ENCODE measurements around the gene CYP27B1.
A peak's percentile ranks its signal among the peaks of the same experiment; 100 is the strongest.

The CYP27B1 gene

GRCh38 chr12:57755454-57756372, 11.2 kb downstream of the CYP27B1 start:
- H3K4me3 ChIP-seq (ENCODE audit: low read depth, low read length), result peak overlapping the region; percentile 55
- TF ChIP-seq CTCF (conservative IDR thresholded peaks at IDR 0.05; ENCODE audit: low read depth, low read length), result no peak
- no peak for DNase-seq (ENCODE audit: low read depth)

- no peak for DNase-seq (ENCODE audit: low read depth)
- peak overlapping the region; percentile 55 for H3K4me3 ChIP-seq (ENCODE audit: low read depth, low read length)
- TF ChIP-seq CTCF (conservative IDR thresholded peaks at IDR 0.05; ENCODE audit: low read depth, low read length), result no peak
Observed at GRCh38 chr12:57755194-57755453, 11.8 kb downstream of the CYP27B1 start.

GRCh38 chr12:57754411-57755193, 12.3 kb downstream of the CYP27B1 start, which contains the start of gene MARCHF9:
TSS of gene MARCHF9 (plus strand) at chr12:57755103. CDS start at chr12:57755529, 426 bp downstream.
- no peak for TF ChIP-seq CTCF (conservative IDR thresholded peaks at IDR 0.05; ENCODE audit: low read depth, low read length)
- no peak for DNase-seq (ENCODE audit: low read depth)
- peak within 1 kb of the TSS; percentile 55 for H3K4me3 ChIP-seq (ENCODE audit: low read depth, low read length)

GRCh38 chr12:57753756-57754337, 13.0 kb downstream of the CYP27B1 start:
- H3K4me3 ChIP-seq (ENCODE audit: low read depth, low read length), result no peak overlapping the region
- no peak for DNase-seq (ENCODE audit: low read depth)
- no peak for TF ChIP-seq CTCF (conservative IDR thresholded peaks at IDR 0.05; ENCODE audit: low read depth, low read length)

GRCh38 chr12:57752668-57753000, 14.2 kb downstream of the CYP27B1 start:
- H3K4me3 ChIP-seq (ENCODE audit: low read depth, low read length), result peak overlapping the region; percentile 39
- TF ChIP-seq CTCF (conservative IDR thresholded peaks at IDR 0.05; ENCODE audit: low read depth, low read length), result no peak
- DNase-seq (ENCODE audit: low read depth), result no peak

- peak within 1 kb of the TSS; percentile 88 for H3K4me3 ChIP-seq (ENCODE audit: low read depth, low read length)
Observed at GRCh38 chr12:57751788-57752667, 14.8 kb downstream of the CYP27B1 start, which contains the start of gene CDK4. TSS of gene CDK4 (minus strand) at chr12:57752310. CDS start at chr12:57751717, 593 bp downstream.

More at GRCh38 chr12:57751788-57752667, 14.8 kb downstream of the CYP27B1 start, which contains the start of gene CDK4:
- TF ChIP-seq CTCF (conservative IDR thresholded peaks at IDR 0.05; ENCODE audit: low read depth, low read length), result no peak
- DNase-seq (ENCODE audit: low read depth), result peak; percentile 100

All from choroid plexus epithelial cell (primary cell).